Gastroesophageal sphincter (tissue), 3 donors: ENCODE measurements around the gene AP1G2.

Experiments used
- POLR2A ChIP-seq, 2 donors: fragments of 450-650 bp; IDR thresholded peaks; one replicate each; pipeline ENCODE4 v1.6.1; 2017; ENCODE audit warnings: antibody characterized with exemption in 2 of 2, mild to moderate bottlenecking in 2 of 2, moderate library complexity in 1 of 2
- TF ChIP-seq, protein P1 (sequence below), 4 experiments: fragments of 200-600 bp in 2 of 4; fragments of 450-650 bp in 2 of 4; sonication (generic) in 1 of 4; IDR thresholded peaks; one replicate each; pipeline ENCODE4 v1.5.1; 2017 to 2019; ENCODE audit warnings: antibody characterized with exemption in 4 of 4, mild to moderate bottlenecking in 2 of 4, moderate library complexity in 2 of 4

DNA sequence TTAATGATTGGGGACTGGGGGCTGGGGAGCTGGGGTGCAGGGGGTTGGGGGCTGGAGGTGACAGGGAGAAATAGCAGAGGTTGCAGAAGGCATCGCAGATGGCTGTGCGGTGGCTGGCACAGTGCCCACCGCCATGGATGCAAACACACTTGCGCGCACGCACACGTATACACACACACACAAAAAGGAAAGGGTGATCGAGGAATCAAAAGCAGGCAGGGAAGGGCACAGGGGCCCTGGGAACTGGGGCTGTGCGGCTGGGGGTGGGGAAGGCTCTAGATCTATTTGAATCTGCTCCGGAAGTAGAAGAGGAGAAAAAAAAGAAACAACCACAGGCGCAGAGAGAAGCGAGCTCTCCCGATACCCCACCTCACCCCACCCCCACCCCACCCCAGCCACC, 55.4 kb downstream of the AP1G2 start:
- TF ChIP-seq, protein P1, sequence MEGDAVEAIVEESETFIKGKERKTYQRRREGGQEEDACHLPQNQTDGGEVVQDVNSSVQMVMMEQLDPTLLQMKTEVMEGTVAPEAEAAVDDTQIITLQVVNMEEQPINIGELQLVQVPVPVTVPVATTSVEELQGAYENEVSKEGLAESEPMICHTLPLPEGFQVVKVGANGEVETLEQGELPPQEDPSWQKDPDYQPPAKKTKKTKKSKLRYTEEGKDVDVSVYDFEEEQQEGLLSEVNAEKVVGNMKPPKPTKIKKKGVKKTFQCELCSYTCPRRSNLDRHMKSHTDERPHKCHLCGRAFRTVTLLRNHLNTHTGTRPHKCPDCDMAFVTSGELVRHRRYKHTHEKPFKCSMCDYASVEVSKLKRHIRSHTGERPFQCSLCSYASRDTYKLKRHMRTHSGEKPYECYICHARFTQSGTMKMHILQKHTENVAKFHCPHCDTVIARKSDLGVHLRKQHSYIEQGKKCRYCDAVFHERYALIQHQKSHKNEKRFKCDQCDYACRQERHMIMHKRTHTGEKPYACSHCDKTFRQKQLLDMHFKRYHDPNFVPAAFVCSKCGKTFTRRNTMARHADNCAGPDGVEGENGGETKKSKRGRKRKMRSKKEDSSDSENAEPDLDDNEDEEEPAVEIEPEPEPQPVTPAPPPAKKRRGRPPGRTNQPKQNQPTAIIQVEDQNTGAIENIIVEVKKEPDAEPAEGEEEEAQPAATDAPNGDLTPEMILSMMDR (IDR thresholded peaks at IDR 0.05) = no peak
- no peak for TF ChIP-seq POLR2A (IDR thresholded peaks at IDR 0.05)
